Sigmoid colon (tissue), 7 donors: ENCODE measurements around the gene CSKMT. TPM values are rescaled to one million over a fixed set of nuclear protein-coding genes. Genes with fewer than 3 reads are reported as not detected.

ENCODE experiments used
- DNase-seq: peaks from one replicate; pipeline ENCODE4 v3.0.0-alpha.2; 2019
- H3K27ac ChIP-seq, 4 donors: fragments of 200-600 bp; sonication (generic); one replicate each; pipeline ENCODE4 v1.5.1; 2016 to 2019; ENCODE audit warnings: mild to moderate bottlenecking in 1 of 4
- H3K27me3 ChIP-seq, 3 donors: fragments of 200-600 bp; sonication (generic); one replicate each; pipeline ENCODE4 v1.5.1; 2019; ENCODE audit warnings: mild to moderate bottlenecking in 1 of 3
- H3K36me3 ChIP-seq, 4 donors: fragments of 200-600 bp; sonication (generic); one replicate each; pipeline ENCODE4 v1.5.1; 2016 to 2019
- H3K4me1 ChIP-seq, 4 donors: fragments of 200-600 bp; sonication (generic); one replicate each; pipeline ENCODE4 v1.5.1; 2017 to 2019
- H3K4me3 ChIP-seq, 4 donors: fragments of 200-600 bp; sonication (generic); one replicate each; pipeline ENCODE4 v1.5.1; 2017 to 2019; ENCODE audit warnings: mild to moderate bottlenecking in 2 of 4, moderate library complexity in 1 of 4
- H3K9me3 ChIP-seq, 4 donors: fragments of 200-600 bp in 3 of 4; sonication (generic) in 3 of 4; one replicate each; pipeline versions ENCODE4 v1.5.1 to v1.6.1; 2013 to 2019
- EP300 ChIP-seq, 4 donors: sonication (generic); formaldehyde crosslinking; IDR thresholded peaks; one replicate each; pipeline ENCODE4 v1.6.1; 2017; ENCODE audit warnings: antibody characterized with exemption in 4 of 4
- POLR2A ChIP-seq, 2 donors: fragments of 450-650 bp; IDR thresholded peaks; one replicate each; pipeline ENCODE4 v1.6.1; 2016; ENCODE audit warnings: antibody characterized with exemption in 2 of 2, mild to moderate bottlenecking in 2 of 2, moderate library complexity in 2 of 2
- POLR2AphosphoS5 ChIP-seq, 4 donors: sonication (generic); formaldehyde crosslinking; IDR thresholded peaks; one replicate each; pipeline ENCODE4 v1.6.1; 2017; ENCODE audit warnings: antibody characterized with exemption in 4 of 4
- WGBS, 2 donors: extraction: QIAGEN DNeasy Blood & Tissue Kit; methylation state at CpG; one replicate each; pipeline ENCODE4 v1.1.7; 2013; 5-methylcytosine and 5-hydroxymethylcytosine counted together
- intact Hi-C: fragments of 100-400 bp; cut with DNase I; formaldehyde crosslinking; loops from one replicate; pipeline ENCODE4 v1.15.1; 2023
- polyA plus RNA-seq, 3 donors: library from polyadenylated mRNA; stranded (reverse); fragments of 200-250 nt; gene quantifications; one replicate each; pipeline ENCODE4 v1.2.3, GENCODE V29; 2013
- total RNA-seq, 4 donors: library from RNA; depleted of rRNA; stranded (reverse); fragments of >200 nt; gene quantifications; one replicate each; pipeline ENCODE4 v1.1.0, GENCODE V29; 2016
- TF ChIP-seq, protein P1 (sequence below), 4 experiments: fragments of 450-650 bp in 3 of 4; fragments of 200-600 bp in 1 of 4; IDR thresholded peaks; one replicate each; pipeline ENCODE4 v1.5.1; 2016 to 2019; ENCODE audit warnings: antibody characterized with exemption in 4 of 4, mild to moderate bottlenecking in 3 of 4, moderate library complexity in 2 of 4
- donor health status: healthy with polysubstance abuse.
- donor health status: Bipolar disorder and iron deficiency.
- donor health status: healthy.

Gene CSKMT
- total and polyA plus RNA-seq, 7 donors, result 1.2 to 19.4 (median 4.2) TPM

DNA sequence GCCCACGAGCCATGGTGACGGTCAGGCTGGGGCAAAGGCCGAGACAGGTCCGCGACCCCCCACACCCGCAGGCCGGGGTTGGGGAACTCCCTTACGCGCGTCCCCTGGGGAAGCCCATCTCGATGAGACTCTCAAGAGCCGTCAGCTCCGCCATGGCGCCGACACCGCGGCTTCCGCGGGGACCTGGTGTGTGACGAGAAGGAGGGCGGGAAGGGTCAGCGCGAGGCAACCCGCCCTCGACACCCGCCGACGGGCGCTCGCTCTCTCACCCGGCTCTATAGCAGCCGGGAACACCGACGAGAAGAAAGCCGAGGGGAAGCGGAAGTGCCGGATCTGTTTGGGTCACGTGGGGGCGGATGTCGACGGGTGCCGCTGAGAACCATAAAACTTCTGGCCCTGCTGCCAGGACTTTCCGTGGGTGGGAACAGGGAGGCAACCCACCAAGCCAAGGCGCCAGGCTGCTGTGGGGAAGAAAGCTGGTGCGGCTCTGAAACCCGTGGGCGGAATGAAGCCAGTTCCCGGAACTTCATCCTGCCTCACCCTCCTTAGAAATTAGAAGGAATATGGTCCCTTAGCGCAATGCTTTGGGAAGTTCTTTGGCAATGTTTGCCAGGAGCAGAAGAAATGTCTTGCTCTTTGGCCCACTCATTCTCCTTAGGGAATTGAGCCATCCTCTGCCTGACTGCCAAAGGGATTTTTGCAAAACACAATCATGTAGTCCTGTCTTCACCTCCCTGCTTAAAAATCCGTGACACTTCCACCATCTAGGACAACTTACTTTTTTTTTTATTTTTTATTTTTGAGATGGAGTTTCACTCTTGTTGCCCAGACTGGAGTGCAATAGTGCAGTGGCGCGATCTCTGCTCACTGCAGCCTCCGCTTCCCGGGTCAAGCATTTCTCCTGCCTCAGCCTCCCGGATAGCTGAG, 13.9 kb downstream of the CSKMT start, which contains the start of gene UBXN1:
Gene UBXN1, minus strand, starts transcription at position 304 of the 927 bp plus-strand sequence. Its CDS starts 150 bp downstream, at position 154.
- H3K36me3 ChIP-seq, result peaks cover 0 to 33% (median 10%) of the 10 kb centered on the region in 4 donors
- no peaks in the 10 kb centered on the region for H3K9me3 ChIP-seq
- peak within 1 kb of the TSS; percentile 86 to 93 (median 92) for H3K27ac ChIP-seq
- H3K4me1 ChIP-seq, result peaks cover 0 to 33% (median 21%) of the 10 kb centered on the region in 4 donors
- intact Hi-C loops, result no loop called here
- peak within 1 kb of the TSS; percentile 74 to 99 (median 96) for H3K4me3 ChIP-seq
- TF ChIP-seq, protein P1, sequence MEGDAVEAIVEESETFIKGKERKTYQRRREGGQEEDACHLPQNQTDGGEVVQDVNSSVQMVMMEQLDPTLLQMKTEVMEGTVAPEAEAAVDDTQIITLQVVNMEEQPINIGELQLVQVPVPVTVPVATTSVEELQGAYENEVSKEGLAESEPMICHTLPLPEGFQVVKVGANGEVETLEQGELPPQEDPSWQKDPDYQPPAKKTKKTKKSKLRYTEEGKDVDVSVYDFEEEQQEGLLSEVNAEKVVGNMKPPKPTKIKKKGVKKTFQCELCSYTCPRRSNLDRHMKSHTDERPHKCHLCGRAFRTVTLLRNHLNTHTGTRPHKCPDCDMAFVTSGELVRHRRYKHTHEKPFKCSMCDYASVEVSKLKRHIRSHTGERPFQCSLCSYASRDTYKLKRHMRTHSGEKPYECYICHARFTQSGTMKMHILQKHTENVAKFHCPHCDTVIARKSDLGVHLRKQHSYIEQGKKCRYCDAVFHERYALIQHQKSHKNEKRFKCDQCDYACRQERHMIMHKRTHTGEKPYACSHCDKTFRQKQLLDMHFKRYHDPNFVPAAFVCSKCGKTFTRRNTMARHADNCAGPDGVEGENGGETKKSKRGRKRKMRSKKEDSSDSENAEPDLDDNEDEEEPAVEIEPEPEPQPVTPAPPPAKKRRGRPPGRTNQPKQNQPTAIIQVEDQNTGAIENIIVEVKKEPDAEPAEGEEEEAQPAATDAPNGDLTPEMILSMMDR (IDR thresholded peaks at IDR 0.05), result no peak
- TF ChIP-seq POLR2AphosphoS5 (IDR thresholded peaks at IDR 0.05) (peak; percentile 76 to 91 (median 84)), EP300 (IDR thresholded peaks at IDR 0.05) (peak in 1 of 4 donors; percentile 38), POLR2A (IDR thresholded peaks at IDR 0.05) (peak; percentile 45 to 74)
- no peaks in the 10 kb centered on the region for H3K27me3 ChIP-seq
- 7 to 9% methylated on average over 55 of the region's 55 CpGs for WGBS, 2 donors
- DNase-seq, result peak; percentile 96

DNA sequence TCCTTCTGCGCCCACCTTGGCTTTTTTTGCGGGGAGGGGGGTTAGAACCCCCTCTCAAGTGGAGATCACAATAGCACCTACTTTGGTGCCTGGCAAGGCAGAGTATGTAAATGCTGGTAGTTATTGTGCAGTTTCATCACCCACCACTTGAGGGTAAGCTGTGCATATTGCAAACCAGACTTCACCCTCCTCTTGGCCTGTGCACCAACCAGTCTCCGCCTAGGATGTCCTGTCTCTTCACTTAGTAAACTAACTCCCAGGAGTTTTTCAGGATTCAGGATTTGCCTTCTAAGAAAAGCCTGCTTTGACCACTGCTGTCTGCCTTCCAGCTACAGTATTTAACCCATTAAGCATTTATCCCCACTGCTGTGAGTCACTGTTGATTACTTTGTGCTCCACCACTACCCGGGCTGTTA, 15.7 kb downstream of the CSKMT start:
- peak; percentile 73 for DNase-seq
- Histone ChIP-seq H3K36me3 (peaks cover 0 to 21% (median 10%) of the 10 kb centered on the region in 4 donors), H3K27ac (peak overlapping the region in 3 of 4 donors; percentile 86 to 93 (median 91)), H3K4me1 (peaks cover 0 to 33% (median 21%) of the 10 kb centered on the region in 4 donors), H3K9me3 (no peaks in the 10 kb centered on the region), H3K4me3 (no peak overlapping the region), H3K27me3 (no peaks in the 10 kb centered on the region)
- intact Hi-C loops, result no loop called here
- WGBS, 2 donors, result 41 to 57% methylated on average over 4 of the region's 4 CpGs
- TF ChIP-seq, protein P1 (IDR thresholded peaks at IDR 0.05), result peak in 3 of 4 experiments; percentile 16 to 38 (median 32)
- TF ChIP-seq POLR2A (IDR thresholded peaks at IDR 0.05), result no peak
- TF ChIP-seq EP300 (IDR thresholded peaks at IDR 0.05), result no peak

DNA sequence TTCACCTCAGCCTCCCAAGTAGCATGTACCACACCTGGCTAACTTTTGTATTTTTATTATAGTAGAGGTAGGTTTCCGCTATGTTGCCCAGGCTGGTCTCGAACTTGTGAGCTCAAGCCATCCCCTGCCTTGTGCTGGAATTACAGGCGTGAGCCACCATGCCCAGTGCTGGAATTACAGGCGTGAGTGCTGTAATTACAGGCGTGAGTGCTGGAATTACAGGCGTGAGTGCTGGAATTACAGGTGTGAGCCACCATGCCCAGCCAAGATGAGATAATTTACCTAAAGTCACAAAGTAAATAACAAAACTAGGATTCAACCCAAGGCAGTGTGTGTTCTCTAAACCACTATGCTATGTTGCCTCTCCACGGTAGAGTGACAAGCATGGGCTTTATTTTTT, 17.4 kb downstream of the CSKMT start:
- TF ChIP-seq POLR2A (IDR thresholded peaks at IDR 0.05) (no peak), EP300 (IDR thresholded peaks at IDR 0.05) (no peak), POLR2AphosphoS5 (IDR thresholded peaks at IDR 0.05) (no peak)
- TF ChIP-seq, protein P1 (IDR thresholded peaks at IDR 0.05), result no peak
- Histone ChIP-seq H3K4me3 (no peak overlapping the region), H3K4me1 (peaks cover 0 to 29% (median 22%) of the 10 kb centered on the region in 4 donors), H3K27ac (no peak overlapping the region), H3K9me3 (no peaks in the 10 kb centered on the region), H3K27me3 (peaks cover 0 to 1% (median under 1%) of the 10 kb centered on the region in 3 donors), H3K36me3 (peaks cover 0 to 5% (median 2%) of the 10 kb centered on the region in 4 donors)
- no peak for DNase-seq
- 29 to 75% methylated on average over 7 of the region's 7 CpGs for WGBS, 2 donors
- intact Hi-C loops, result no loop called here

DNA sequence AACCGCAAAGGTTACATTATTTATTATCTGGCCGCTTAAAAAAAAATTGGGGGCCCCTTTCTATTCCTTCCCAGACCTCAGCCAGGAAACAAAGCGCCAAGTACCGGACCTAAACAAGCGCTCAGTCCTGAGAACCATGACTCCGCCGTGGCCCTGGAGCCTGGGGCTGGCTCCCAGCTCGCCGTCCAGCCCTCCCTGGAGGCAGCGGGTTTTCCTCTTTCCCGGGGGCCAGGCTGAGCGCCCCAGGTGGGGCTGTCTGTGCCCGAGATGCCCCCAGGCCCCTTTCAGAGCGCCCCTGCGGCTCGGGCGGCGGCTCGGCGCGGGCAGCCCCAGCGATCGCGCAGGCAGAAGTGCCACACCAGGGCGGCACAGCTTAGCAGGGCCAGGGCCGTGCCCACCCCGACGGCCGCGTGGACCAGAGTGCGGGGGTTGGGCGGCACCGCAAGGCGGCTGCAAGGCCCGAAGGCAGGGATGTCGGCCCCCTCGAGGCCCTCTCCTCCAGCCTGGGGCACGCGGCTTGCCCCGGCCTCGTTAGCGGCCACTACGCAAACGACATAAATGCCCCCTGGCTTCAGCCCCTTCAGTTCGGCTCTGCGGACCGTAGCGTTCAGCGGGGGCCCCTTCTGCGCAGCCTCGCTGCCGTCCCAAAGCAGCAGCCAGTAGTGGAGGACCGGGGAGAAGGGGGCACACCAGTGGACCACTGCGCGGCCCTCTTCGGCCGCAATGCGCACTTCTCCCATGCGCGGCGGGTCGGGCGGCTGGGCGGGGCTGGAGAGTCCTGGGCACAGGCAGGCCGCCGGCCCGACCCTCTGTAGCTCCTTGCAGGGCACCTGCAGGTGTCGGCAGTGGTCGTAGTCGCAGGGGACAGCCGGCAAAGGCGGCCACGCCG, 22.6 kb downstream of the CSKMT start:
- Histone ChIP-seq H3K4me3 (peak overlapping the region; percentile 24 to 48 (median 44)), H3K9me3 (no peaks in the 10 kb centered on the region), H3K27me3 (peaks cover 0 to 13% (median 13%) of the 10 kb centered on the region in 3 donors), H3K36me3 (peaks cover 0 to 28% (median 13%) of the 10 kb centered on the region in 4 donors), H3K4me1 (peaks cover 0 to 34% (median 21%) of the 10 kb centered on the region in 4 donors), H3K27ac (peak overlapping the region; percentile 67 to 74 (median 74))
- intact Hi-C loops, result no loop called here
- peak; percentile 69 for DNase-seq
- WGBS, 2 donors, result 32 to 36% methylated on average over 74 of the region's 74 CpGs
- no peak for TF ChIP-seq EP300 (IDR thresholded peaks at IDR 0.05)
- TF ChIP-seq POLR2AphosphoS5 (IDR thresholded peaks at IDR 0.05), result peak in 1 of 4 donors; percentile 14
